Keratinocyte (primary cell): ENCODE data around the gene ALDH1L1. TPM values are rescaled to one million over a fixed set of nuclear protein-coding genes. Genes with fewer than 3 reads are reported as not detected.

Source experiments
- DNase-seq: peaks from one replicate; pipeline ENCODE4 v3.0.0-alpha.2; 2011; ENCODE audit warnings: low read depth, missing footprints, low spot score
- FAIRE-seq: peaks from 2 replicates; lab custom pipeline; 2011; peaks lifted over from hg19 to GRCh38; lab: Jason Lieb, UNC
- H2AFZ ChIP-seq: 2 replicates; pipeline ENCODE4 v1.6.0; 2012; ENCODE audit warnings: low read length, control low read depth, inconsistent platforms; ENCODE audit not compliant: control insufficient read depth
- H3K27ac ChIP-seq: 2 replicates; pipeline ENCODE4 v1.5.1; 2011; ENCODE audit warnings: low read length; ENCODE audit not compliant: control insufficient read depth, insufficient read depth
- H3K27me3 ChIP-seq: 3 replicates; pipeline ENCODE4 v1.6.0; 2011; ENCODE audit warnings: low read length; ENCODE audit not compliant: control insufficient read depth, insufficient read depth; ENCODE audit errors: extremely low read depth
- H3K36me3 ChIP-seq, 2 experiments: 2 replicates in 1 of 2; 3 replicates in 1 of 2; pipeline ENCODE4 v1.5.1; 2011; ENCODE audit warnings: low read length in 2 of 2, mild to moderate bottlenecking in 1 of 2; ENCODE audit not compliant: control insufficient read depth in 2 of 2, insufficient read depth in 2 of 2; ENCODE audit errors: extremely low read depth in 1 of 2
- H3K4me1 ChIP-seq: 3 replicates; pipeline ENCODE4 v1.5.1; 2011; ENCODE audit warnings: low read length; ENCODE audit not compliant: control insufficient read depth, insufficient read depth; ENCODE audit errors: extremely low read depth
- H3K4me2 ChIP-seq: 3 replicates; pipeline ENCODE4 v1.6.0; 2011; ENCODE audit warnings: low read depth, low read length; ENCODE audit not compliant: control insufficient read depth, insufficient read depth; ENCODE audit errors: extremely low read depth
- H3K4me3 ChIP-seq, 3 experiments: fragments of 200-600 bp in 1 of 3; sonication (generic) in 1 of 3; 2 replicates in 2 of 3; 3 replicates in 1 of 3; pipeline ENCODE4 v1.5.1; 2011 to 2016; ENCODE audit warnings: low read length in 3 of 3, mild to moderate bottlenecking in 3 of 3, control low read depth in 2 of 3, inconsistent platforms in 1 of 3, low read depth in 1 of 3, mixed read lengths in 1 of 3, mixed run types in 1 of 3, moderate library complexity in 1 of 3; ENCODE audit not compliant: control insufficient read depth in 2 of 3, insufficient read depth in 2 of 3; ENCODE audit errors: extremely low read depth in 1 of 3
- H3K79me2 ChIP-seq: 2 replicates; pipeline ENCODE4 v1.6.0; 2012; ENCODE audit warnings: low read length; ENCODE audit not compliant: control insufficient read depth, insufficient read depth
- H3K9ac ChIP-seq: 3 replicates; pipeline ENCODE4 v1.6.0; 2011; ENCODE audit warnings: low read length; ENCODE audit not compliant: control insufficient read depth, insufficient read depth; ENCODE audit errors: extremely low read depth
- H3K9me1 ChIP-seq: 3 replicates; pipeline ENCODE4 v1.6.0; 2011; ENCODE audit warnings: low read length; ENCODE audit not compliant: control insufficient read depth, insufficient read depth; ENCODE audit errors: extremely low read depth
- H3K9me3 ChIP-seq: 2 replicates; pipeline ENCODE4 v1.5.1; 2012; ENCODE audit warnings: low read depth, low read length; ENCODE audit not compliant: control insufficient read depth
- H4K20me1 ChIP-seq: 3 replicates; pipeline ENCODE4 v1.6.0; 2011; ENCODE audit warnings: low read length; ENCODE audit not compliant: control insufficient read depth, insufficient read depth; ENCODE audit errors: extremely low read depth
- CTCF ChIP-seq, 3 experiments: IDR thresholded peaks in 1 of 3; conservative IDR thresholded peaks in 1 of 3; optimal IDR thresholded peaks in 1 of 3; 2 replicates in 2 of 3; 3 replicates in 1 of 3; pipeline versions ENCODE3 to v1.5.1; 2011; ENCODE audit warnings: low read length in 3 of 3, mild to moderate bottlenecking in 3 of 3, moderate library complexity in 2 of 3, control low read depth in 1 of 3, inconsistent platforms in 1 of 3; ENCODE audit not compliant: insufficient read depth in 2 of 3; ENCODE audit errors: extremely low read depth in 1 of 3
- EZH2 ChIP-seq: IDR thresholded peaks from one replicate; pipeline ENCODE4 v1.6.1; 2012; ENCODE audit warnings: inconsistent platforms, mild to moderate bottlenecking, low read length, moderate library complexity
- dilution Hi-C: fragments of 300-500 bp; cut with MboI; formaldehyde crosslinking; loops from one replicate; pipeline ENCODE4 v1.7.0; 2020; ENCODE audit warnings: low sequenced_read_pairs; ENCODE audit not compliant: extremely low pct_ligation_motif_present
- polyA plus RNA-seq, 5 experiments: library from polyadenylated mRNA; depleted of rRNA in 3 of 5; stranded (reverse) in 3 of 5; stranded (forward) in 1 of 5; unstranded in 1 of 5; fragments of >200 nt; gene quantifications; 1 replicate in 1 of 5; 2 replicates in 3 of 5; 3 replicates in 1 of 5; pipeline versions ENCODE4 v1.2.1 to v1.2.3, GENCODE V29; 2011 to 2012; ENCODE audit warnings: missing spikeins in 2 of 5, low read depth in 1 of 5, low replicate concordance in 1 of 5

ALDH1L1 gene
- polyA plus RNA-seq, 1 donor (not counting 4 experiments of a cell fraction or from before 2014, with no cell fraction given) = 0.35 TPM

- FAIRE-seq = no peak
- Histone ChIP-seq H3K4me2 (peak within 1 kb of the TSS; percentile 91), H3K4me1 (peaks cover 19% of the 10 kb centered on the region), H4K20me1 (no peaks in the 10 kb centered on the region), H3K4me3 (peak within 1 kb of the TSS; percentile 61 to 76 (median 64)), H3K36me3 (no peaks in the 10 kb centered on the region), H3K9me1 (no peaks in the 10 kb centered on the region), H3K27me3 (no peaks in the 10 kb centered on the region), H3K79me2 (no peaks in the 10 kb centered on the region), H3K9me3 (no peaks in the 10 kb centered on the region), H3K9ac (peak within 1 kb of the TSS; percentile 78), H2AFZ (peak within 1 kb of the TSS; percentile 57), H3K27ac (peak within 1 kb of the TSS; percentile 64)
- DNase-seq = peak; percentile 30
- dilution Hi-C loops = no loop called here
- no peak for TF ChIP-seq EZH2
- TF ChIP-seq CTCF (optimal IDR thresholded peaks at IDR 0.05 in 1 of 3, IDR thresholded peaks at IDR 0.05 in 1 of 3, conservative IDR thresholded peaks at IDR 0.05 in 1 of 3; ENCODE audit: extremely low read depth in 1 of 3, insufficient read depth in 2 of 3, low read length in 3 of 3) = peak; percentile 44 to 61 (median 47)
Measured at GRCh38 chr3:126083913-126084767, 96.2 kb downstream of the ALDH1L1 start, which contains the start of gene SLC41A3. Gene SLC41A3, minus strand, starts transcription at chr3:126084124. Its CDS starts 15,905 bp downstream, at chr3:126068219.

GRCh38 chr3:126083511-126083912 is 96.9 kb downstream of the ALDH1L1 start:
- H4K20me1 ChIP-seq = no peaks in the 10 kb centered on the region
- peaks cover 19% of the 10 kb centered on the region for H3K4me1 ChIP-seq
- peak overlapping the region; percentile 61 to 76 (median 64) for H3K4me3 ChIP-seq
- FAIRE-seq (no peak), DNase-seq (no peak)
- H3K4me2 ChIP-seq = peak overlapping the region; percentile 91
- H3K36me3 ChIP-seq = no peaks in the 10 kb centered on the region
- TF ChIP-seq CTCF (optimal IDR thresholded peaks at IDR 0.05 in 1 of 3, IDR thresholded peaks at IDR 0.05 in 1 of 3, conservative IDR thresholded peaks at IDR 0.05 in 1 of 3; ENCODE audit: extremely low read depth in 1 of 3, insufficient read depth in 2 of 3, low read length in 3 of 3) = no peak
- no peak for TF ChIP-seq EZH2
- H3K9ac ChIP-seq = peak overlapping the region; percentile 78
- peak overlapping the region; percentile 57 for H2AFZ ChIP-seq
- no peaks in the 10 kb centered on the region for H3K27me3 ChIP-seq
- H3K9me3 ChIP-seq = no peaks in the 10 kb centered on the region
- H3K79me2 ChIP-seq = no peaks in the 10 kb centered on the region
- dilution Hi-C loops = no loop called here
- H3K9me1 ChIP-seq = no peaks in the 10 kb centered on the region
- H3K27ac ChIP-seq = peak overlapping the region; percentile 64
